SK-N-SH (cell line): ENCODE results near the gene ST8SIA6. TPM values are rescaled to one million over a fixed set of nuclear protein-coding genes. Genes with fewer than 3 reads are reported as not detected.
"Not testable (repeated sequence)": the region's sequence is repeated elsewhere in the genome, so short reads cannot be mapped to it uniquely, and the experiment has no call there.

Source experiments
- CTCF ChIA-PET: fragments of 300-600, 350-600 bp; formaldehyde crosslinking; extraction: SDS; loops from one replicate; lab custom pipeline; 2021; lab: Yijun Ruan, JAX
- POLR2A ChIA-PET: fragments of 350-600 bp; sonication (Branson Sonifier 250); formaldehyde crosslinking; extraction: SDS; loops from one replicate; lab custom pipeline; 2020; ENCODE audit warnings: antibody characterized with exemption, inconsistent platforms; lab: Yijun Ruan, JAX
- DNase-seq: peaks from one replicate; pipeline ENCODE4 v3.0.0; 2012
- H2AFZ ChIP-seq: fragments of 200-600 bp; sonication (generic); 2 replicates; pipeline ENCODE4 v1.8.1; 2016; ENCODE audit warnings: antibody characterized with exemption, mild to moderate bottlenecking, low read depth
- H3F3A ChIP-seq: fragments of 200-600 bp; sonication (generic); replicated peaks from 2 replicates; pipeline ENCODE3; 2016; ENCODE audit warnings: antibody characterized with exemption, mild to moderate bottlenecking; ENCODE audit not compliant: insufficient read depth
- H3K27ac ChIP-seq, 2 experiments: fragments of 200-500 bp in 1 of 2; fragments of 200-600 bp in 1 of 2; sonication (Bioruptor generic) in 1 of 2; sonication (generic), shearing (Covaris generic) in 1 of 2; 2 replicates each; pipeline versions ENCODE4 v1.5.1 to v1.6.1; 2014 to 2016; ENCODE audit warnings: low read depth in 2 of 2, inconsistent platforms in 1 of 2, low read length in 1 of 2, mild to moderate bottlenecking in 1 of 2, mixed read lengths in 1 of 2
- H3K27me3 ChIP-seq: fragments of 200-600 bp; sonication (generic), shearing (Covaris generic); 2 replicates; pipeline ENCODE4 v1.6.1; 2016; ENCODE audit warnings: mixed run types; ENCODE audit not compliant: insufficient read depth
- H3K36me3 ChIP-seq, 2 experiments: fragments of 200-500 bp in 1 of 2; fragments of 200-600 bp in 1 of 2; sonication (Bioruptor generic) in 1 of 2; sonication (generic) in 1 of 2; replicated peaks in 1 of 2; 2 replicates each; pipeline versions ENCODE3 to v1.5.1; 2014 to 2016; ENCODE audit warnings: low read length in 1 of 2, mild to moderate bottlenecking in 1 of 2; ENCODE audit not compliant: insufficient read depth in 2 of 2, control insufficient read depth in 1 of 2
- H3K4me1 ChIP-seq, 2 experiments: fragments of 200-500 bp in 1 of 2; fragments of 200-600 bp in 1 of 2; sonication (Bioruptor generic) in 1 of 2; sonication (generic), shearing (Covaris generic) in 1 of 2; 2 replicates each; pipeline versions ENCODE4 v1.5.1 to v1.6.1; 2014 to 2016; ENCODE audit warnings: low read depth in 1 of 2, low read length in 1 of 2, mixed run types in 1 of 2; ENCODE audit not compliant: insufficient read depth in 2 of 2, control insufficient read depth in 1 of 2
- H3K4me2 ChIP-seq: fragments of 200-600 bp; sonication (generic), shearing (Covaris generic); 2 replicates; pipeline ENCODE4 v1.6.1; 2017; ENCODE audit warnings: mixed run types
- H3K4me3 ChIP-seq, 2 experiments: fragments of 200-500 bp in 1 of 2; fragments of 200-600 bp in 1 of 2; sonication (Bioruptor generic) in 1 of 2; sonication (generic), shearing (Covaris generic) in 1 of 2; 2 replicates each; pipeline versions ENCODE4 v1.5.1 to v1.8.1; 2014 to 2016; ENCODE audit warnings: low read depth in 2 of 2, inconsistent platforms in 1 of 2, low read length in 1 of 2, mild to moderate bottlenecking in 1 of 2, mixed read lengths in 1 of 2, moderate library complexity in 1 of 2
- H3K79me2 ChIP-seq: fragments of 200-600 bp; sonication (generic); 2 replicates; pipeline ENCODE4 v1.8.1; 2017; ENCODE audit warnings: mild to moderate bottlenecking; ENCODE audit not compliant: insufficient read depth
- H3K9ac ChIP-seq: fragments of 200-600 bp; sonication (generic); 2 replicates; pipeline ENCODE4 v1.6.1; 2017; ENCODE audit warnings: mixed run types
- H3K9me2 ChIP-seq: fragments of 200-600 bp; sonication (generic); 2 replicates; pipeline ENCODE4 v1.6.1; 2017; ENCODE audit warnings: mixed run types
- H3K9me3 ChIP-seq: fragments of 200-600 bp; sonication (generic); 2 replicates; pipeline ENCODE4 v1.6.1; 2017; ENCODE audit warnings: mixed run types, mild to moderate bottlenecking, moderate library complexity
- H4K20me1 ChIP-seq: fragments of 200-600 bp; sonication (generic); 2 replicates; pipeline ENCODE4 v1.6.1; 2017; ENCODE audit warnings: mild to moderate bottlenecking, mixed run types; ENCODE audit not compliant: insufficient read depth
- CHD2 ChIP-seq: fragments of 150-350 bp; IDR thresholded peaks from 2 replicates; pipeline ENCODE4 v1.6.1; 2018; ENCODE audit warnings: low read length; ENCODE audit not compliant: partially characterized antibody
- EZH2phosphoT487 ChIP-seq: fragments of 200-600 bp; sonication (generic); IDR thresholded peaks from 2 replicates; pipeline ENCODE4 v1.6.1; 2017; ENCODE audit warnings: low read depth, mixed run types, mild to moderate bottlenecking, antibody characterized with exemption, moderate library complexity, borderline replicate concordance
- FOXJ3 ChIP-seq: sonication (generic); formaldehyde crosslinking; IDR thresholded peaks from 2 replicates; pipeline ENCODE4 v1.5.1; 2020; ENCODE audit warnings: mild to moderate bottlenecking, missing genetic modification reagents
- GABPA ChIP-seq: IDR thresholded peaks from 2 replicates; pipeline ENCODE4 v1.4.0; 2012; ENCODE audit warnings: low read depth, mild to moderate bottlenecking
- GATA2 ChIP-seq: sonication (generic); formaldehyde crosslinking; IDR thresholded peaks from 2 replicates; pipeline ENCODE4 v1.5.0; 2020; ENCODE audit warnings: mild to moderate bottlenecking, missing genetic modification reagents
- JUND ChIP-seq: IDR thresholded peaks from 2 replicates; pipeline ENCODE4 v1.4.0; 2012
- MAX ChIP-seq: IDR thresholded peaks from 2 replicates; pipeline ENCODE4 v1.4.0; 2012; ENCODE audit warnings: low read depth
- PBX3 ChIP-seq: IDR thresholded peaks from 2 replicates; pipeline ENCODE4; 2012
- SIN3A ChIP-seq: IDR thresholded peaks from 2 replicates; pipeline ENCODE4 v1.6.1; 2012; ENCODE audit warnings: low read depth, mild to moderate bottlenecking, low read length, moderate library complexity, borderline replicate concordance
- WGBS: methylation state at CpG from one replicate; pipeline ENCODE4 v1.1.6; 2017; ENCODE audit warnings: low lambda C conversion rate; 5-methylcytosine and 5-hydroxymethylcytosine counted together
- polyA plus RNA-seq, 3 experiments: library from polyadenylated mRNA; depleted of rRNA; stranded (reverse); fragments of >200 nt; gene quantifications; 2 replicates each; pipeline ENCODE4 v1.2.3, GENCODE V29; 2012

The ST8SIA6 gene
- polyA plus RNA-seq, 1 of the 3 experiments (the other 2 are of a cell fraction): 0.03 TPM

- Histone ChIP-seq H3K9ac (no peak overlapping the region), H4K20me1 (no peaks in the 10 kb centered on the region), H3K79me2 (no peaks in the 10 kb centered on the region), H2AFZ (peak overlapping the region; percentile 45; the same call in 1 of the 2 replicates), H3F3A (peaks cover 10% of the 10 kb centered on the region), H3K9me2 (no peaks in the 10 kb centered on the region), H3K9me3 (no peaks in the 10 kb centered on the region), H3K36me3 (no peaks in the 10 kb centered on the region), H3K27me3 (no peaks in the 10 kb centered on the region), H3K4me2 (no peak overlapping the region), H3K4me1 (no peaks in the 10 kb centered on the region), H3K27ac (no peak overlapping the region), H3K4me3 (no peak overlapping the region)
- WGBS: 62% methylated on average over 2 of the region's 2 CpGs
- no peak for DNase-seq
- no peak for TF ChIP-seq PBX3
- no peak for TF ChIP-seq GABPA
- CTCF ChIA-PET: no interaction called here
- POLR2A ChIA-PET: no interaction called here
These were observed 123.9 kb downstream of the ST8SIA6 start for GRCh38 chr10:17330501-17330900.

GRCh38 chr10:17326377-17326776, 128.0 kb downstream of the ST8SIA6 start:
- H3K4me2 ChIP-seq: no peak overlapping the region
- WGBS: 73% methylated on average over 4 of the region's 4 CpGs
- no peaks in the 10 kb centered on the region for H3K9me2 ChIP-seq
- H3K79me2 ChIP-seq: no peaks in the 10 kb centered on the region
- H3K4me3 ChIP-seq: no peak overlapping the region
- H3K27ac ChIP-seq: no peak overlapping the region
- H3K36me3 ChIP-seq: no peaks in the 10 kb centered on the region
- H3K9me3 ChIP-seq: no peaks in the 10 kb centered on the region
- no peak overlapping the region for H2AFZ ChIP-seq
- peaks cover under 1% of the 10 kb centered on the region for H3F3A ChIP-seq
- DNase-seq: no peak
- H3K27me3 ChIP-seq: no peaks in the 10 kb centered on the region
- TF ChIP-seq FOXJ3 (CRISPR knock-in tag) (no peak), JUND (no peak), EZH2phosphoT487 (no peak), GATA2 (CRISPR knock-in tag) (no peak), SIN3A (no peak), CHD2 (no peak), MAX (no peak)
- ChIA-PET POLR2A (no interaction called here), CTCF (interaction anchor here (0.9 kb wide), 1 partner anchor 107 kb away, joined by 3 read pairs; no protein-coding TSS in a partner anchor)
- no peaks in the 10 kb centered on the region for H4K20me1 ChIP-seq
- H3K4me1 ChIP-seq: no peaks in the 10 kb centered on the region
- no peak overlapping the region for H3K9ac ChIP-seq

- H3K9me3 ChIP-seq, H3K27me3 ChIP-seq, H3K4me3 ChIP-seq, H4K20me1 ChIP-seq, H2AFZ ChIP-seq, DNase-seq, H3K9me2 ChIP-seq, H3F3A ChIP-seq, POLR2A ChIA-PET, H3K36me3 ChIP-seq, H3K4me2 ChIP-seq, H3K9ac ChIP-seq, H3K79me2 ChIP-seq, CTCF ChIA-PET, H3K4me1 ChIP-seq, H3K27ac ChIP-seq: not testable (repeated sequence)
- 62% methylated on average over 3 of the region's 3 CpGs for WGBS
These were observed 132.4 kb downstream of the ST8SIA6 start for GRCh38 chr10:17321957-17322356.
